GM18520 (cell line): Measurements from ENCODE around the gene BCL2L2.

Source experiments
- ATAC-seq: cut with Tn5 transposase; IDR thresholded peaks from one replicate; pipeline ENCODE4 v1.9.1; 2021; ENCODE audit not compliant: unreplicated experiment

BCL2L2 gene

DNA sequence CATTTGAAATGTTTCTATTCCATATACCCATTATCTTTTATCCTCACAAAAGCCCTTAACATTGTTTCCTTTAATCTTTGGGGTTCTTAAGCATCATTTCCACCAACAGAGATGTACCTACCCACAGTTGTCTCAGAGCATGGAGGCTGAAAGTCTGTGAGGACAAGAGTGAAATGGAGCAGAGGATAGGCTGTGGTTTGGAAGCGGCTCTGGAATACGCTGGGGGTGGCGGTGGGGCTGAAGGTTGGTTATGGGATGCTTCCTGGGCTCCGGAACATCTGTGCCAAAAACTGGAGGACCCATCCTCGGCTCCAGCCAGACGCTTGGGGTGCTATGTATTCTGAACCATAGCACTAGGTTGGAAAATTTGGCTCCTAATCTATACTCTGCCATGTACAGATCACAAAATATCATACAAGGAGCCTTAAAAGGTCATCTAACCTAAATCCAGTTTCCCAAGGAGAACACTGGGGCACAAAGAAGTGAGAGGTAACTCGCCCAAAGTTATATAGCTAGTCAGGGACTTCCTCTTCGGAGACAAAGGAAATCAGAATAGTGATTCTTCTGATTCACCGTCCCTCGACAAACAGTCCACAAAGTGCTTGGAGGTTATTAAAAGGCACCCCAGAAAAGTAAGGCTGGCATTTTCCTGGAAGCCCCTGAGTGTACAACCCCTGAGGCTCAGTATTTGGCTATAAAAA is 6.5 kb upstream of the BCL2L2 start:
- no peak for ATAC-seq

DNA sequence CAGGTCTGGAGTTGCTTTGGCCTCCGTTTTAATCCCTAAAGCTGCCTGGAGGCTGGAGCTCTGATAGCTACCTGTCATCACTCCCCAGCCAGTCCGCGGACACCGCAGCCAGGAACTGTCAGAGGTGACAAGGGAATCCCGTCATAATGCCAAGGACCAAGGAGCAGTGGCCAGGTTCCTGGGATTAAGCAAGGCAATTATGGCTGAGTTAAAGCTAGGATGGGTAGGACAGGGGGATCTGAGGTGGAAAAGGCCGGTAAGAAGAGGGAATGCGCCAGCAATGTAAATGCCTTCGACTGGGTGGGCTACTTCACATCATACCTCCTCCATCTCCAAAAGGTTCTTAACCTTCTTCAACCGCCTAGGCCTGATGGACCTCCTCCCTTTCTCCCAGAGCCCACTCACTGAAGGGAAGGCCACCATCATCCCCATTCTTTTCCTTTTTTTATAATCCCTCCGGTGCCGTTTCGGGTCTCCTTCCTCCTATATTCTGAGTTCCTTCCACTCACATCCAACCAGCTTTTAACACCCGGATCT is 5.9 kb upstream of the BCL2L2 start:
- no peak for ATAC-seq

DNA sequence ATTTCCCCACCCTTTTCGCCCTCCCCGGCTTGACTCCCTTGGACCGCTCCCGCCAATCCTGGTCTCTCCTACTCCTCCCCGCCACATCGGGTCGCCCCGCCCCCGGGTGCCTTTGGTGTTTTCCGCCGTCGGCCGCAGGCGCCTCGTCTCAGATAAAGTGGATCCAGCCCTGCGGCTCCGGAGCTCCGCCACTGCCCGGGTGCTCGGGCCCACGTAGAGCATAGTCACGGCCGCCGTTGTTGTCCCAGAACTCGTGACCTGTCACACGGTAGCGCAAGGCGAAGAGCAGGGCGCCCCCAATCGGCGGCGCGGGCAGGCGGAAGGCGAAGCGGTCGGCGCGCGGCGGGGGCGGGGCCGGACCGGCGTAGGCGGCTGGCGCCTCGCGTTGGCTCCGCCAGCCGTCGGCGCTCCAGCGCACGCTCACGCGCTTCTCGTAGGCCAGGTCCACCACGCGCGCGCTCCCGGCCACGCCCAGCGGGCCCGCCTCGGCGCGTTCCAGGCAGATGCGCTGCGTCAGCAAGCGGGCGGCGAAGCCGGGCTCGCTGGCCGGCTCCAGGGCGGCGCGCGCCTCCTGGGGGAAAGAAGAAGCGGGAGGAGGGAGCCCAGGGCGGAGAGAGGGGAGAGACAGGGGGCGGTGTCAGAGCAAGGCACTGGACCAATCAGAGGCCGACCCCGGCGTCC is 5.2 kb upstream of the BCL2L2 start:
- peak; percentile 78 for ATAC-seq

DNA sequence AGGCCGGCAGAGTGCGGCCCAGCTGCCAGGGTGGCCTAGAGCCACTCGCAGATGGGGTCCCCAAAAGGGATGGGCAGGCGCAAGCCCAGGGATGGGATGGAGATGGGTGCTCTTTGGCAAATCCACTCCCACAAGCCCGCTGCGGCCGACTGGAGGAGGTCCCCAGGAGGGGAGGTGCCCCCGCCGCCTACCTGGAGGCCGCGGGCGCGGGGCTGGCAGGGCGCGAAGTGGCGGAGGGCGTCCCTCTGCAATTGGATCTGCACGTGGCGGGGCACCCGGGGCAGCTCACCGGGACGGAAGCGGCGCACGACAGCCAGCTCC is 4.7 kb upstream of the BCL2L2 start:
- no peak for ATAC-seq

DNA sequence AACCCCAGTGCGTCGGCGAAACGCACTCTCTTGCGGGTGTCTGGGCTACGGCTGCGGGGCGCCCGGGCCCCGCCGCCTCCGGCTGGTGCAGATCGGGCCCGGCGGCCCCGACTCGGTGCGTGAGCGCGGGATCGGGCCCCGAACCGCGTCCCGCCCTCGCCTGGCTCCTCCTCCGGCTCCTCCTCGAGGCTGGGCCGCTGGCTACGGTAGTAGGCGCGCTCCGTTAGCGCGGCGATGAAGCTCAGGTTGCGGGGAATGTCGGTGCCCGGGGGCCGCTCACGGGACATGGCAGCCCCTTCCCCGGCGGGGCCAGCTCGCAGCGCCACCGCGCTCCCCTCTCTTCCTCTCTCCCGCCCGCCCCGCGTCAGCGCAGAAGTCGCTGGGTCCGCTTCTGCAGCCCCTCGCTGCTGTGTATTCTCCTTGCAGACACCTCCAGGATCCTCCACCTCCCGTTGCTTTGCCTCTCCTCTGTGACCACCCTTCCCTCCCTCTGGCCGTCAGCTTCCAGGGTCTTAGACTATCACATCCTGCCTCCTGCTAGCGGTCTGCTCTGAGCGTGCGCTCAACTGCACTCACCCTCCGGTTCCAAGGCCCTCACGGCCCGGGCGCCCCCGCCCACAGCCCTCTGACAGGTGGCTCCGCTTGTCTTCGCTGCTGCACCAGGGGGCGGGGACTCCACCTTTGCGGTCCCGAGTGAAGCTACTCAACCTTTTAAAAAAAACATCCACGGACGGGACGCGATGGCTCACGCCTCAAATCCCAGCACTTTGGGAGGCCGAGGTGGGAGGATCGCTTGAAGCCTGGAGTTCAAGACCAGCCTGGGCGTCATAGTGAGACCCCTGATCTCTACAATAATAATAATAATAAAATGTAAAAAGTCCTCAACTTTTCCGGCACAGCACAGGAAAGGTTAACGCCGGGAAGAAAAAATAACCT is 4.1 kb upstream of the BCL2L2 start, which contains the start of gene PPP1R3E:
Gene PPP1R3E, minus strand, starts transcription at position 570 of the 936 bp plus-strand sequence. Its CDS starts 283 bp downstream, at position 287.
- no peak for ATAC-seq

DNA sequence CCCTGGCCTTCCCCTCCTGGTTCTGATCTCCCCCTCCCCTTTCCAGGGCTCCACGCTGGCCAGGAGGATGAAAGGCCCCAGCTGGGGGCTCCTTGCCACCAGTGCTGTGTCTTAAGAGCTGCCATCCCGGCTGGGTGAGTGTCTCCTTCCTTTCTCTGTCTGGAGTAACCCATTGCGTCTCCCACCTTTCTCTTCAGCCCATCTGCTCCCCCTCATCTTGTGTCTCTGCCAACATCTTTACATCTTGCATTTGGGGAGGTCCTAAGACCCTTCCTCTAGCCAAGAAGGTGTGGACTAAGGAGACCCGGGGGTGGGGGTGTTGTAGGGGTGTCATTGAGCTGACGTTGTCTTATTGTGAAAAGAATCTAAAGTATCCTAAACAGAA is 505 bp downstream of the BCL2L2 start:
- ATAC-seq, result no peak

DNA sequence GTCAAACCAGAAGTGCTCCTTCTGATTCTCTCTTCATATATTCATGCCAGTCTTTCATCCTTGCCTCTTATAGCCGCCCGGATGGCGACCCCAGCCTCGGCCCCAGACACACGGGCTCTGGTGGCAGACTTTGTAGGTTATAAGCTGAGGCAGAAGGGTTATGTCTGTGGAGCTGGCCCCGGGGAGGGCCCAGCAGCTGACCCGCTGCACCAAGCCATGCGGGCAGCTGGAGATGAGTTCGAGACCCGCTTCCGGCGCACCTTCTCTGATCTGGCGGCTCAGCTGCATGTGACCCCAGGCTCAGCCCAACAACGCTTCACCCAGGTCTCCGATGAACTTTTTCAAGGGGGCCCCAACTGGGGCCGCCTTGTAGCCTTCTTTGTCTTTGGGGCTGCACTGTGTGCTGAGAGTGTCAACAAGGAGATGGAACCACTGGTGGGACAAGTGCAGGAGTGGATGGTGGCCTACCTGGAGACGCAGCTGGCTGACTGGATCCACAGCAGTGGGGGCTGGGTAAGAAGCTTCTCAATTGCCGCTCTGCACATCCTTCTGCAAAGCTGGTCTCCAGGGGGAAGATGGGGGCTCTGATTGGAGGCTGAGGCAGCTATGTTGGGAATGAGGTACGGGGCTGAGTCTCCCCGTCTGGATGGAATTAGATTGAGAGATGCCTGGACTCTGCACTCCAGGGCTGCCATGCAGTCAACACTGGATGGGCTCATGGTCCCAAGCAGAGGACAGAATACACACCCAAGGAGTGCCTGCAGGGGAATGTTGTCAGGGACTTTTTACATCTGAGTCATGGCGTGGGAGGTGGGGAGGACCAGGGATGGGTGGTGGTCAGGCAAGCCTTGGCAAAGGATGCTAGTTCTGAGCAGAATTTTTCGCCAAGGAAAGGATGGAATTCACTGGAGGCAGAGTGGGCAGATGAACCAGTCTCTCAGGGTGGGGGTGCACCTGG is 1.3 kb downstream of the BCL2L2 start:
- no peak for ATAC-seq

DNA sequence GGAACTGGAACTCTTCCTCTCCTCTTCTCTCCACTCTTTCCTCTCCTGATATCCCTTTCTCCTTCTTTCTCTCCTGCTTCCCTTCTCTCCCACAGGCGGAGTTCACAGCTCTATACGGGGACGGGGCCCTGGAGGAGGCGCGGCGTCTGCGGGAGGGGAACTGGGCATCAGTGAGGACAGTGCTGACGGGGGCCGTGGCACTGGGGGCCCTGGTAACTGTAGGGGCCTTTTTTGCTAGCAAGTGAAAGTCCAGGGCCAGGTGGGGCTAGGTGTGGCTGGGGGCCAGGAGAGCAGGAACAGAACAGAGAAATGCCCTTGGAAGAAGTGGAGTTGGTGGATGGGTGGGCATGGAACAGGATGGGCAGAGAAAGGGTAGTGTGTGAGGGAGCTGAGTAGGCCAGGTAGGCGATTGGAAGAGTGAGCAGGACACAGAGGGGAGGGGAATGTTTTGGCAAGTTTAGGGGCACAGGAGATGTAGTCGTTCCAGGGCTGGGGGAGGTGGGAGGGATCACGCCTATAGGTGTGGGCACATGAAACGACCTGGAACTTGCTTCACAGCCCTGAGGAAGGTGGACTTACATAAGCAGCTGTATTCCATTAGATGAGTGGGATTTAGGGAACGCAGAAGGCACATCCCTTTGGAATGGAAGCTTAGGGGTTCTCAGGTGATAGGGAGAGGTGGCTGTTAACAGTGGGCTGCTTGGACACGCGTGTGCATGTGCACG is 2.2 kb downstream of the BCL2L2 start:
- no peak for ATAC-seq

DNA sequence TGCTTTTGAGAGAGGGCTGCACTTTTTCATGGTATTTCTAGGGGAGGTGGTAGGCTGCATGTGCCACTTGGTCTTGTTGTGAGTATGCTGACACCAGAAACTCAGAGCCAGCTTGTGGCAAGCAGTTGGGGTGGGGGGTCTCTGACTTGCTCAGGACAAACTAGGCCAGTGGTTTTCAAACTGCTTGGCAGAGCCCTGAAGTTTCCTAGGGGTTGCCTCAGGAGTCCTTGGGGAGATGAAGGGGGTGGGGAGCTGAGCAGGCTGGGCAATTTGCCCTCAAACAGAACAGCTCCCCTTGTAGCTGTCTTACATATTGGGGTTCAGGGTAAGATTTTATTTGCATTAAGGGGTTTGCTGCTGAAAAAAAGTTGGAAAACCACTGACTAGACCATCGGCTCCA is 3.9 kb downstream of the BCL2L2 start:
- no peak for ATAC-seq

DNA sequence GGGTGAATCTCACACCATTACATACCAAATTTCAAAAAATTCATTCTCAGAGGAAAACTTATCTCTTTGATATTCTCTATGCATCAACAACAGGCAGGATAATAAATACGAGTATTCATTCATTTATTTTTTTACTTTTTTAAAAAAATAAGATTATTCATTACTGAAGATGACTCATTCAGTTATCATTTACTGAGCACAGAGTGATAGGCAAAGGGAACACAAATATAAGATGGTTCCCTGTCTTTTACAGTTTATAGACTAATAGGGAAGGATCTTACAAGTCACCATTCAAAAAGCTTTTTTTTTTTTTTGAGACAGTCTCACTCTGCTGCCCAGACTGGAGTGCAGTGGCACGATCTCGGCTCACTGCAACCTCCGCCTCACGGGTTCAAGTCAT is 9.7 kb downstream of the BCL2L2 start:
- ATAC-seq, result no peak

DNA sequence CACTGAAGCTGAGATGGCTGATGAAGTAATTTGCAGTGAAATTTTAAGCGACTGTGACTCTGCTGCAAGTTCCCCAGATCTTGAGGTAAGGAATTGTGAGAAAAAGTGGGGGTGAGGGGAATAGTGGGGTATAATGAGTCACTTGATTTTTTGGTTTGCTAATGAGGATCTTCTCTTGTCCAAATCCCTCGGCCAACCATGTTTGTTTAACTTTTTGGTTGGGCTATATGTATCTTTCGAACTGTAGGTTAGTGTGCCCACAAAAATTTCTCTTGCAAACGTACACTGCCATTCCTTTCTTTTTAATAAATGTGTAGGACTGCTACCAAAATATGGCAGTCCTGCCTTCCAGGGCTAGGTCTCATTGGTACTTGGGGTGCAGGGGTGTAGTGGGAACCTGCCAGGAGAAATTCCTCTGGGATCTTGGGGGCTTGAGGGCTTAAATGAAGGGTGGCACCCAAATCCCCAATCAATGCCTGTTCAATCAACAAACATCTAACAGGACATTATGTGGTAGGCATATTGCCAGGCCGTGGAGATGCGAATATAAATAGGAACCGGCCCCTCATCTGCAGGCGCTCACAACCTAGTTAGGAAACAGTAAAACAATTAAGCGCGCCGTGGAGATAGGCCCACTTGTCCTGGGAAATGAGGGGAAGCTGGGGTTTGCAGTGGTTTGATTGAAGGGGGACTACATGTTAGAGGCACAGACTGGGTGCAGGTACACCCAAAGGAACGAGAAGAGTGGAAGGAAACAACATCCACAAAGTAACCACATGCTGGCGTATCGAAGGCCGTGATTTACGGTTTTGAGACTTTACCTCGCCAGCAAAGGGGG is 13.3 kb downstream of the BCL2L2 start:
- ATAC-seq, result no peak

DNA sequence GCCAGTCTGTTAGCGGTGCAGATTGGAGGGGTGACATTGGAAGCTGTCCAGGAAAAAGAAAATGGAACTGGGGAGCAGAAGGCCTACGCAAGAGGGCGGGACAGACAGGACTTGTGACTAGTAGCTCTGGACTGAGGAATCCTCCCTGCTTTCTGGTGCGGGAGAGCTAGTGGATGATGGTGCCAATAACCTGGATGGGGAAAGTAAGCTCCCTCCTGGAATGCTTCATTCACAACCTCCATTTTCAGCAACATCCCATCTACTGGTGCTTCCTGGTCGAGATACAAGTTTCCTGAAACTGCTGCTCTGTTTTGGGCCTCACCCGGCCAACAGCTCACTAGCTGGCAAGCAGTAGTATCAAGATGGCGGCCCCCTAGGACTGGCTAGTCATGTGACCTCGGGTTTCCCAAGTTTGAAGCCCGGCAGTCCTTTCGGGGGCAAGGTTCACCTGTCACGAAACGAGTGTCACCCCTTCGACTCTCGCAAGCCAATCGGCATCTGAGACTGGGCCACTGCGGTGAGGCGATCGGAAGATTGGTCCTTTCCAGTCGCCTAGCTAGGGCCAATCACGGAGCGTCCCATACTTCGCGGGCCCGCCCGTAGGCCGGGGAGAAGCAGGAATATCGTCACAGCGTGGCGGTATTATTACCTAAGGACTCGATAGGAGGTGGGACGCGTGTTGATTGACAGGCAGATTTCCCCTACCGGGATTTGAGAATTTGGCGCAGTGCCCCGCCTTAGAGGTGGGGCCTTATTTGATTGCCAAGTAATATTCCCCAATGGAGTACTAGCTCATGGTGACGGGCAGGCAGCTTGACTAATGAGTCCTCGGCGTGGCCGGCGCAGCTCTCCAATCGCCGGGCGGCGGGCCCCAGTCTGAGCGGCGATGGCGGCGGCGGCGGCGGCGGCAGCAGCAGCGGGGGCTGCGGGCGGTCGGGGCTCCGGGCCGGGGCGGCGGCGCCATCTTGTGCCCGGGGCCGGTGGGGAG is 14.2 kb downstream of the BCL2L2 start, which contains the start of gene PABPN1:
Gene PABPN1, plus strand, starts transcription at position 874 of the 988 bp plus-strand sequence. Its CDS starts 13 bp downstream, at position 887.
- ATAC-seq, result peak; percentile 91

DNA sequence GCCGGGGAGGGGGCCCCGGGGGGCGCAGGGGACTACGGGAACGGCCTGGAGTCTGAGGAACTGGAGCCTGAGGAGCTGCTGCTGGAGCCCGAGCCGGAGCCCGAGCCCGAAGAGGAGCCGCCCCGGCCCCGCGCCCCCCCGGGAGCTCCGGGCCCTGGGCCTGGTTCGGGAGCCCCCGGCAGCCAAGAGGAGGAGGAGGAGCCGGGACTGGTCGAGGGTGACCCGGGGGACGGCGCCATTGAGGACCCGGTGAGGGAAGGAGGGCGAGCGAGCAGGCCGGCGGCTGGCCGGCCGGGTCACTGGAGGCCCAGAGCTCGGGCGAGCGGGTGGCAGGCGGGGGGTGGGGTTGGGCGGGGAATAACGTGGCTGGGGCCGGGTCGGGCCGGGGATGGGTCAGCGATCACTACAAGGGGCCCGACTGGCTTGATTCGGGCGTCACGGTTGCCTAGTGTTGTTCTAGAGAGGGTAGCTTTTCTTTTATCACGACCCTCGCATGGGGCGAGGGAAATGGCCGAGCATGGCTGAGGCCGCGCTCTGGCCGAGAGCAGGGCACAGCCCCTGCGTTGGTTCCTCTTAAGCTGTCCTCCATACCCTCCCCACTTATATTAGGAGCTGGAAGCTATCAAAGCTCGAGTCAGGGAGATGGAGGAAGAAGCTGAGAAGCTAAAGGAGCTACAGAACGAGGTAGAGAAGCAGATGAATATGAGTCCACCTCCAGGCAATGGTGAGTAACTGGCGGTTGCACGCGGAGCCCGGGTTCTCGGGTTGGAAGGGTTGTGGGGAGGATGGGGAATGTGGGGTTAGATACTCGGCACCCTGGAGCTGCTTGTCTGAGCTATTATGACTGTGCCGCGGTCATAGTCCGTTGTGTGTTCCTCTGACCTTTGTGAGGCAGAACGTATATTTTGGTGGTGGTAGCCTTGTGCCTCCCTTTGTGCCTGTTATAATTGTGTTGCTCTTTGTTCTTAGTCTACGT is 15.2 kb downstream of the BCL2L2 start:
- peak; percentile 1 for ATAC-seq

DNA sequence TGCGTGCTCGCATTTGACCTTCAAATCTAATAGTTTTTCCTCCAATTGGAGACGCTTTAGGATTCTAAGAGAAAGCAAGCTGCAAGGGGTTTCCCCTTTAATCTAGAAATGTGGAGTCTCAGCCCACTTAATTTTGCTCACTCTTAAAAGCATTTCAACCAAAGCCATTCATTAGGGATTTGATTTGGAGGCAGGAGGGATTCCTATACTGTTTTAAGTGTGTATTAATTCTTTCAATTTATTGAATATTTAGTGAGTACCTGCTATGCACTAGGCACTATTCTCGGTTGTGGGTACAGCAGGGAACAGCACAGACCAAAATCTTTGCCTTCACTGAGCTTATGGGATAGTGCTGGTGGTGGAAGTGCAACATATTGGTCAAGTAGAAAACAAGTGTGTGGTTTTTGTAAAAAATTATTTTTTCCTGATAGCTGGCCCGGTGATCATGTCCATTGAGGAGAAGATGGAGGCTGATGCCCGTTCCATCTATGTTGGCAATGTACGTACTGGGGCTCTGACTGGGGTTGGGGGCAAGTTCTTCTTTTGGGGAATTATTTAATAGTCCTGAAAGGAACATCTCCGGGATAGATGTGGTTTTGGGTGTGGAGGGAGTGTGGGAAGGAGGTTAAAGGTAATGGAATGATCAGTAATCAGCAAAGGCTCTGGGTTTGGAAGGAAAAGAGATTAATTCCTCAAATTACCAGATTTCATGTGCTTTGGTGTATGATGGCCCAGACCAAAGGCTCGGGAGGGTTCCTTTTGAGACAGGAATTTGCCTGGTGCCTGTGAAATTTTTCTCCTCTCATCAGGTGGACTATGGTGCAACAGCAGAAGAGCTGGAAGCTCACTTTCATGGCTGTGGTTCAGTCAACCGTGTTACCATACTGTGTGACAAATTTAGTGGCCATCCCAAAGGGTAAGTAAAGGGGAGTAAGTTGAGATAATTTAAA is 16.2 kb downstream of the BCL2L2 start:
- no peak for ATAC-seq

DNA sequence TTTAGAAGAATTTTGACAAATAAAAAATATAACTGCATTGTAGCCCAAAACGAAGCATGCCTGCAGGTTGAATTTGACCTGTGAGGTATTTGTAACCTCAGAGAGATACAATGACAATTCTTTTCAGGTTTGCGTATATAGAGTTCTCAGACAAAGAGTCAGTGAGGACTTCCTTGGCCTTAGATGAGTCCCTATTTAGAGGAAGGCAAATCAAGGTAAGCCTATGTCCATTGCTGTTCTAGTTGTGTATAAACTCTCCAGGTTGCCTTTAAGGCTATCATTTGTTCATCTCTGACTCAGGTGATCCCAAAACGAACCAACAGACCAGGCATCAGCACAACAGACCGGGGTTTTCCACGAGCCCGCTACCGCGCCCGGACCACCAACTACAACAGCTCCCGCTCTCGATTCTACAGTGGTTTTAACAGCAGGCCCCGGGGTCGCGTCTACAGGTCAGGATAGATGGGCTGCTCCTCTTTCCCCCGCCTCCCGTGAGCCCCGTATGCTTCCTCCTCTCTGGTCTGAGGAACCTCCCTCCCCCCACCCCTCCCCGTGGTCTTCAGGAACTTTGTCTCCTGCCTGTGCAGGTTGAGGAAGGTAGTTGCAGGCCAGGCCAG is 17.3 kb downstream of the BCL2L2 start:
- no peak for ATAC-seq
